D721Med (cell line): ENCODE results near the gene DFFB.
A peak's percentile ranks its signal among the peaks of the same experiment; 100 is the strongest.

Experiments
- DNase-seq: peaks from one replicate; pipeline ENCODE4 v3.0.0; 2011; ENCODE audit warnings: low spot score; ENCODE audit not compliant: insufficient read length
- FAIRE-seq: peaks from 2 replicates; lab custom pipeline; 2011; peaks lifted over from hg19 to GRCh38; lab: Jason Lieb, UNC
- TF ChIP-seq, protein P1 (sequence below): IDR thresholded peaks from 2 replicates; pipeline ENCODE4 v1.5.1; 2012; ENCODE audit warnings: mild to moderate bottlenecking, control low read depth; ENCODE audit not compliant: insufficient read depth; ENCODE audit errors: missing control alignments

DFFB gene

DNA sequence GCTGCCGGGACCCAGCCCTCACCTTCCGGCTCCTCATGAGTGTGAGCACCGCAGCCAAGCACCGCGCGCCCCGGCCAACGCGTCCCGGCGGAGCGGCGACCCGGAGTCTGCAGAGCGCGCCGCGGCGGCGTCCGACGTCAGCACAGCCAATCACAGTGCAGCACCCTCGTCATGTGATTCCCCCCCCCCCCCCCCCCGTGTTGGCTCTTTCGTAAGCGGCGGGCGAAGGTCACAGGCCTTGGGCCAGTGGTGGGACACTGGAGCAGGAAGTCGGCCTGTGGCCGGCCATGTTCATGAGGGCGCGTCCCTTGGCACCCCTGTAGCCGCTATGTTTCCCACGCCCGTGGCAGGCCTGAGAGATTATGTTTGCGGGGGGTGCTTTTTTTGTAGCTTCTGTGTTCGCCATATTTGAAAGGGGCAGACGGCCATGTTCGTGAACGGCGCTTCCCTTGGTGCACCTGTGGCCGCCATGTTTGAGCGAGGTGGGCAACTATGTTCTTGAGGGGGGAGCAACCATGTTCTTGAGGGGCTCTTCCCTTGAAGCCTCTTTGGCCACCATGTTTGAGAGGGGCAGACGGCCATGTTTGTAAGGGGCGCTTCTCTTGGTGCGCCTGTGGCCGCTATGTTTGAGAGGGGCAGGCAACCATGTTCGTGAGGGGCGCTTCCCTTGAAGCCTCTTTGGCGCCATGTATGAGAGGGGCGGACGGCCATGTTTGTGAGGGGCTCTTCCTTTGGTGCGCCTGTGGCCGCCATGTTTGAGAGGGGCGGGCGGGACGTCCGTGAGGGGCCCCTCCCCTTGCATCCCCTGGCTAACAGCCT lies 43.1 kb downstream of the DFFB start, which contains the start of gene C1orf174:
Gene C1orf174 (minus strand): TSS at position 123 of the 819 bp plus-strand sequence. CDS start 86 bp downstream, at position 37.
- TF ChIP-seq, protein P1, sequence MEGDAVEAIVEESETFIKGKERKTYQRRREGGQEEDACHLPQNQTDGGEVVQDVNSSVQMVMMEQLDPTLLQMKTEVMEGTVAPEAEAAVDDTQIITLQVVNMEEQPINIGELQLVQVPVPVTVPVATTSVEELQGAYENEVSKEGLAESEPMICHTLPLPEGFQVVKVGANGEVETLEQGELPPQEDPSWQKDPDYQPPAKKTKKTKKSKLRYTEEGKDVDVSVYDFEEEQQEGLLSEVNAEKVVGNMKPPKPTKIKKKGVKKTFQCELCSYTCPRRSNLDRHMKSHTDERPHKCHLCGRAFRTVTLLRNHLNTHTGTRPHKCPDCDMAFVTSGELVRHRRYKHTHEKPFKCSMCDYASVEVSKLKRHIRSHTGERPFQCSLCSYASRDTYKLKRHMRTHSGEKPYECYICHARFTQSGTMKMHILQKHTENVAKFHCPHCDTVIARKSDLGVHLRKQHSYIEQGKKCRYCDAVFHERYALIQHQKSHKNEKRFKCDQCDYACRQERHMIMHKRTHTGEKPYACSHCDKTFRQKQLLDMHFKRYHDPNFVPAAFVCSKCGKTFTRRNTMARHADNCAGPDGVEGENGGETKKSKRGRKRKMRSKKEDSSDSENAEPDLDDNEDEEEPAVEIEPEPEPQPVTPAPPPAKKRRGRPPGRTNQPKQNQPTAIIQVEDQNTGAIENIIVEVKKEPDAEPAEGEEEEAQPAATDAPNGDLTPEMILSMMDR, result no peak
- DNase-seq (peak; percentile 32), FAIRE-seq (no peak)

DNA sequence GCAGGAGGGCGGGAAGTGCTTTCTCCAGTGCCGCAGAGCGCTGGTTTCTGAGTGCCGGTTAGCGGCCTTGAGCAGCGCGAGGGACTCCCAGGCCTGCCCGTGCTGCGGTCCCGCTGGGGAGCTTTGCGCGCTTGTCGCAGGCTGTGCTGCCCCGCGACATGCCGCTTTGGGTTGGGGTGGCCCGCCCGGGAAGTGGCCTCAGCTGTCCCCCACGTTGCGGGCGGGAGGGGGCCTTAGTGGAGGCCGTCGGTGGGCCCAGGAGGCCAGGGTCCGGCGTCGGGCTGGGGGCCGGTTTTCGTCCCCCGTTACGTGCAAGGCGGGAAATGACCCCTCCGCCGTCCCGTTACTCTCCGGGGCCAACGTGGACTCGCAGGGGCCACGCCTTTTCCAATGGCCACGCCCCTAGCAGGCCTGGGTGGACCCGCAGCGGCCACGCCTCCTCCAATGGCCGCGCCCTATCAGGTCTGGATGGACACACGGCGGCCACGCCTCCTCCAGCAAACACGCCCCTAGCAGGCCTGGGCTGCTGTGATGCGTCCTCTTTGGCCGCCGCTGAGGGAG lies 43.8 kb downstream of the DFFB start:
- TF ChIP-seq, protein P1, result no peak
- DNase-seq (peak; percentile 53), FAIRE-seq (no peak)

DNA sequence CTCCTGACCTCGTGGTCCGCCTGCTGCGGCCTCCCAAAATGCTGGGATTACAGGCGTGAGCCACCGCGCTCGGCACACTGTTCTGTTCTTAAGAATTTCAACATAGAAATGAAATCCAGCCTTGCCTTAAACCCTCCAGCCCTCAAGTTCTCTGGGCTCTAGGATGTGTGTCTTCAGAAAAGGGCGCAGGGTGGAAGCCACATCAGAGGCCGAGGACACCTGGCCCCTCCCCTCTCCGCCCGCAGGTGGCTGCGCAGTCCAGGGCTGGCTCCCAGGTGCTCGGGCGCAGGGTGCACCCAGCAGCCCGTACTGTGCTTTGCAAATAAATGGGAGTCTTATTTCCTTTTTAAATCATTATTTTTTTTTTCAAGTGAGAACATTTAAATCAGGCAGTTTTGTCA lies 44.8 kb downstream of the DFFB start:
- DNase-seq, result no peak
- no peak for FAIRE-seq
- TF ChIP-seq, protein P1, result no peak

DNA sequence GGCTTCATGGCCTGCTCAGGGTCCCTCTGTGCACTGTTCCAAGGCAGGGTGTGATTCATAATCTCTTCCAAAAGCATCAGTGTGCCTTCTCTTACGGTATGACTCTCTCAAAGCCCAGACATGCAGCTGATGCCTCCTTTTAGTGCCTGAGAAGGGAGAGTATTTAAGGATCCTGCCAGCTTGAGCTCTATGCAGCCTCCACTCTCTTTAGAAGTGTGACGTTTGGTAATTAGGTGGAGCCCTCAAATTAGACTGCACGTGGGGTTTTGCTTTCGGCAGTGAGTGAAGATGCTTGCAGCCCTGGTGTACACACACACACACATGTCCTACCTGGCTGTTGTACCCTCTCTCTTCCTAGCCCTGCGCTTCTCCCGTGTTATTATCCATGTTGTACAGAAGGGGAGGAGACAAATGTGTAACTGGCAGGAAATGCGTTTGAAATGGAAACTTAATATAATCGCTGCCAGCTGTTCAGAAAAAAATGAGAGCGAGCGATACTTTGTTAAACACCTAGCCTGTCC lies 45.4 kb downstream of the DFFB start:
- DNase-seq, result no peak
- no peak for FAIRE-seq
- TF ChIP-seq, protein P1, result no peak

DNA sequence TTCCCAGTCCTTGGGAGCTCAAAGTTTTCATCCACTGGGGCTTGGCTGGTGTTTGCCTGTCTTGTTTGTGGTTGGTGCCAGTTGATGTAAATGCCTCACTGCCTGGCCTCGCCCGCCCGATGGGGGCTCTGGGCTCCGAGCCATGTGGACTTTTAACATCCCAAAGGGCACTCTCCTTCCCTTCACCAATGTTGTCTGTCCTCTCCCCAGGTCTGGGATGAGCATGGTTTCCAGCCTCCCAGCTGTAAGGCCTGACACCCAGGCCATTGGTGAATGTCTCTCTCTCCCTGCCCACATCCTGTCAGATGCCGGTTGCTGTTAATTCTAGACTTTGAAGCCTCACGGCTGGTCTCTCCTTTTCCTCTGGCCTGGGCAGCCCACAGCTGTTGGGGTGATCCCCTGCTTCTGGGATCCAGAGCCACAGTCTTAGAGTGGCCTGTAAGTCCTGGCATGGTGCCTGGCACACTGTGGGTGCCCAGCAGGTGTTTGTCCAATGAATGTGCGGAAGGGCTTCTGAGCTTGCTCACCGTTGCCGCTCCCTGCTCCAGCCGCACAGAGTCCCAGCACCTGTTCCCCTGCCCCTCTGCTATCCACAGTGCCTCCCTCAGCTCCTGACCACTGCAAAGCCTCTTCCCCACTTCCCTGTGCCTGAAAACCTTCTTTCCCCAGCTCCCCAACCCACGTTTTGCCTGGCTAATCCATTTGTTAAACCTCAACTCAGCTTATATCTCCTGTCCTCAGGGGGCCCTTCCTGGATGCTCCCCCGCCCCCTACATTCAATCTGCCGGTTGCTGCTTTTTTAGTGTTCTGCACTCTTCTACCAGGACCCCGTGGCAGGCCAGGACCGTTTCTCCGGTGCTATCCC lies 46.1 kb downstream of the DFFB start:
- DNase-seq (no peak), FAIRE-seq (no peak)
- TF ChIP-seq, protein P1, result no peak

DNA sequence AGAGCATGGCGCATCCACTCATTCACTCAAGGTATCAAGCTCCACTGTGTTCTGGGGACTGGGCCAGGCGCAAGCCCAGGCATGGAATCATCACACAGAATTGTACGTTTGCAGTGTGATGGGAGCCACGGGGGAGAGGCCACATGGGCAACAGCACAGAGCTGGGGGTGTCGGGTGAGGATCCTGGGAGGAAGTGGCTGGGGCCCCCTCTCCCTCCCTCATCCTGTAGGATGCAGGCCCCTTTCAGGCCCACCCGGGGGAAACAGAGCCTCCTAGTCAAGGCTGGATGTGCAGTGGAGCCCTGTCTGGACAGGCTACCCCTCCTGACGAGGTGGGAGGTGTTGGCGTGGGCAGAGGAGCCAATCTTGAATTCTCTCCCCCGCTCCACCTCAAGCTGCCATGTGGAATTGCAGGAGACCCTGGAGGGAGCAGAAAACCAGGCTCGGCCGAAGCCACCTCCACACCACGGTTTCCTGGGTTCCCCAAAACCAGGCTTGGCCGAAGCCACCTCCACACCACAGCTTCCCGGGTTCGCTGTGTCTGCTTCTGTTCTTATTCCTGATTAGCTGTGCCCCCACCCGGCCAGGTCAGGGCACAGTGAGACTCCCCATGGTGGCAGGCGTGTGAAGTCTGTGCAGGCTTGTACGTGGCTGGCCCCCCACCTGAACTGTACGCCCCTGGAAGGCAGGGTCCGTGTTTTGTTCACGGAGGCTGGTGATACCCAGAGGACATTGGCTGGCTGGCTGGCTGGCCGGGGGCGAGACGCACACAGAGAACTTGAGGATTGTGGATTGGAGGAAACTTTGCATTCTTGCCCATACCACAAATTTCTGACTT lies 46.9 kb downstream of the DFFB start:
- FAIRE-seq (no peak), DNase-seq (no peak)
- TF ChIP-seq, protein P1, result no peak
